SK-N-MC (cell line): Measurements from ENCODE around the gene MUL1.

ENCODE experiments used
- EZH2 ChIP-seq: fragments of 200-600 bp; sonication (generic); IDR thresholded peaks from one replicate; pipeline ENCODE4 v1.6.1; 2017; ENCODE audit warnings: antibody characterized with exemption
- POLR2AphosphoS5 ChIP-seq: IDR thresholded peaks from 2 replicates; pipeline ENCODE4 v1.6.1; 2012; ENCODE audit warnings: mild to moderate bottlenecking, low read depth, low read length, borderline replicate concordance

DNA sequence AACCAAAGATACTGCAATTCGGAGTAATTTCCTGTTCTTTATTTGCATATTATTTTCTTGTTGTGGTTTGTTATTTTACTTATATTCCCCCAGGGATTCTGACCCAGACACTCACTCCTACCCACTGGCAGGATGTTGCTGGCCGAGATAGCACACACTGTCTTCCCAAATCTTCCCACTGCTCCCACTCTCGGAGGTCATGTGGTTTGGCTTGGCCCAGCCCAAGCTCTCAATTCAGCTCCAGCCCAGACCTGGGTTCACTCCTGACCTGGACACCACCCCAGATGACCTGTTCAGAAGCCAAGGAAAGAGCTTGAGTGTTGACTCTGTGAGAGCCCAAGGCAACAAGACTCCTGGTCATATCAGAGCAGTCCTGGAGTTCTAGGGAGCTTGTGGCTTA lies 43.2 kb upstream of the MUL1 start:
- TF ChIP-seq POLR2AphosphoS5 (no peak), EZH2 (no peak)
